Astrocyte (in vitro differentiated cells and primary cell): Measurements from ENCODE around the gene ENKD1. TPM values are rescaled to one million over a fixed set of nuclear protein-coding genes. Genes with fewer than 3 reads are reported as not detected.

Experiments
- total RNA-seq: library from RNA; stranded (reverse); gene quantifications from 2 replicates; pipeline ENCODE4 v1.2.1, GENCODE V29; 2021

ENKD1 gene
- total RNA-seq, 1 donor from 2014 or later: 8.5 TPM

Other genes with a start within 250 kb of the ENKD1 start
- gene HSD11B2, start 235.6 kb downstream of the ENKD1 start, total RNA-seq: 0.14 TPM in 1 of 2 replicates, not detected in the other
- 114 TPM in 2 replicates for gene ATP6V0D1, start 185.6 kb downstream of the ENKD1 start, total RNA-seq
- not detected in 2 replicates for gene AGRP, start 183.2 kb downstream of the ENKD1 start, total RNA-seq
- gene RIPOR1, start 137.9 kb downstream of the ENKD1 start, total RNA-seq: 94.5 and 116 TPM in 2 replicates
- gene CTCF, start 104.2 kb downstream of the ENKD1 start, total RNA-seq: 25.5 and 26.8 TPM in 2 replicates
- 2.0 TPM in 2 replicates for gene CARMIL2, start 21.6 kb downstream of the ENKD1 start, total RNA-seq
- 11.8 and 13.5 TPM in 2 replicates for gene ACD, start 6.5 kb downstream of the ENKD1 start, total RNA-seq
- 1.2 and 1.4 TPM in 2 replicates for gene PARD6A, start 5.8 kb downstream of the ENKD1 start, total RNA-seq
- 0.32 and 1.6 TPM in 2 replicates for gene C16orf86, start 64 bp upstream of the ENKD1 start, total RNA-seq
- gene GFOD2, start 52.6 kb upstream of the ENKD1 start, total RNA-seq: 31.3 and 32.4 TPM in 2 replicates
- 14.2 and 15.7 TPM in 2 replicates for gene RANBP10, start 139.8 kb upstream of the ENKD1 start, total RNA-seq
- gene TSNAXIP1, start 140.1 kb upstream of the ENKD1 start, total RNA-seq: 1.3 and 1.5 TPM in 2 replicates
- 16.5 and 18.1 TPM in 2 replicates for gene THAP11, start 175.6 kb upstream of the ENKD1 start, total RNA-seq
- gene NUTF2, start 180.2 kb upstream of the ENKD1 start, total RNA-seq: 214 and 224 TPM in 2 replicates
- gene CENPT, start 180.9 kb upstream of the ENKD1 start, total RNA-seq: 67.3 and 79.3 TPM in 2 replicates
- gene EDC4, start 206.3 kb upstream of the ENKD1 start, total RNA-seq: 61.5 and 64.8 TPM in 2 replicates
- gene NRN1L, start 218.1 kb upstream of the ENKD1 start, total RNA-seq: 0.82 and 0.91 TPM in 2 replicates
- gene PSKH1, start 226.5 kb upstream of the ENKD1 start, total RNA-seq: 27.3 and 29.7 TPM in 2 replicates